Endothelial cell (in vitro differentiated cells): Measurements from ENCODE around the gene STARD7. TPM values are rescaled to one million over a fixed set of nuclear protein-coding genes. Genes with fewer than 3 reads are reported as not detected.
"Not testable (repeated sequence)": the region's sequence is repeated elsewhere in the genome, so short reads cannot be mapped to it uniquely, and the experiment has no call there.

ENCODE experiments used
- DNase-seq: peaks from one replicate; pipeline ENCODE4 v3.0.0; 2021; ENCODE audit warnings: low spot score
- H3K27ac Mint-ChIP-seq: one replicate; pipeline ENCODE4 v1.8.0; 2021; ENCODE audit warnings: mixed read lengths, inconsistent platforms; ENCODE audit not compliant: unreplicated experiment
- H3K27me3 Mint-ChIP-seq: one replicate; pipeline ENCODE4 v1.8.0; 2021; ENCODE audit warnings: mild to moderate bottlenecking, moderate library complexity, mixed read lengths, inconsistent platforms; ENCODE audit not compliant: unreplicated experiment
- H3K36me3 Mint-ChIP-seq: one replicate; pipeline ENCODE4 v1.8.0; 2021; ENCODE audit warnings: mild to moderate bottlenecking, low read depth, mixed read lengths, inconsistent platforms; ENCODE audit not compliant: unreplicated experiment
- H3K4me1 Mint-ChIP-seq: one replicate; pipeline ENCODE4 v1.8.0; 2021; ENCODE audit warnings: mild to moderate bottlenecking, mixed read lengths, inconsistent platforms; ENCODE audit not compliant: unreplicated experiment
- H3K4me3 Mint-ChIP-seq: one replicate; pipeline ENCODE4 v1.8.0; 2021; ENCODE audit warnings: mild to moderate bottlenecking, mixed read lengths, inconsistent platforms; ENCODE audit not compliant: unreplicated experiment
- H3K9me3 Mint-ChIP-seq: one replicate; pipeline ENCODE4 v1.8.0; 2021; ENCODE audit warnings: mixed read lengths, inconsistent platforms; ENCODE audit not compliant: unreplicated experiment
- total RNA-seq: library from RNA; stranded (reverse); fragmentation: NEBNext Ultra II Directional; extraction: Animal tissue kit (Norgen Biotek cat#: 25700); gene quantifications from one replicate; pipeline ENCODE4 v1.2.1, GENCODE V29; 2021; ENCODE audit not compliant: unreplicated experiment
- TF ChIP-seq, protein P1 (sequence below): fragments of 200-600 bp; sonication (generic); IDR thresholded peaks from one replicate; pipeline ENCODE4 v1.5.0; 2021; ENCODE audit warnings: antibody characterized with exemption; ENCODE audit not compliant: unreplicated experiment

STARD7 gene
- total RNA-seq, 1 donor from 2014 or later, result 83.4 TPM

GRCh38 chr2:96236882-96237281 is 28.3 kb upstream of the STARD7 start:
- H3K9me3 Mint-ChIP-seq, result no peaks in the 10 kb centered on the region
- H3K27me3 Mint-ChIP-seq, result peaks cover 3% of the 10 kb centered on the region
- no peak overlapping the region for H3K4me3 Mint-ChIP-seq
- H3K4me1 Mint-ChIP-seq, result no peaks in the 10 kb centered on the region
- TF ChIP-seq, protein P1, sequence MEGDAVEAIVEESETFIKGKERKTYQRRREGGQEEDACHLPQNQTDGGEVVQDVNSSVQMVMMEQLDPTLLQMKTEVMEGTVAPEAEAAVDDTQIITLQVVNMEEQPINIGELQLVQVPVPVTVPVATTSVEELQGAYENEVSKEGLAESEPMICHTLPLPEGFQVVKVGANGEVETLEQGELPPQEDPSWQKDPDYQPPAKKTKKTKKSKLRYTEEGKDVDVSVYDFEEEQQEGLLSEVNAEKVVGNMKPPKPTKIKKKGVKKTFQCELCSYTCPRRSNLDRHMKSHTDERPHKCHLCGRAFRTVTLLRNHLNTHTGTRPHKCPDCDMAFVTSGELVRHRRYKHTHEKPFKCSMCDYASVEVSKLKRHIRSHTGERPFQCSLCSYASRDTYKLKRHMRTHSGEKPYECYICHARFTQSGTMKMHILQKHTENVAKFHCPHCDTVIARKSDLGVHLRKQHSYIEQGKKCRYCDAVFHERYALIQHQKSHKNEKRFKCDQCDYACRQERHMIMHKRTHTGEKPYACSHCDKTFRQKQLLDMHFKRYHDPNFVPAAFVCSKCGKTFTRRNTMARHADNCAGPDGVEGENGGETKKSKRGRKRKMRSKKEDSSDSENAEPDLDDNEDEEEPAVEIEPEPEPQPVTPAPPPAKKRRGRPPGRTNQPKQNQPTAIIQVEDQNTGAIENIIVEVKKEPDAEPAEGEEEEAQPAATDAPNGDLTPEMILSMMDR, result no peak
- H3K27ac Mint-ChIP-seq, result no peak overlapping the region
- peaks cover 4% of the 10 kb centered on the region for H3K36me3 Mint-ChIP-seq
- no peak for DNase-seq

DNA sequence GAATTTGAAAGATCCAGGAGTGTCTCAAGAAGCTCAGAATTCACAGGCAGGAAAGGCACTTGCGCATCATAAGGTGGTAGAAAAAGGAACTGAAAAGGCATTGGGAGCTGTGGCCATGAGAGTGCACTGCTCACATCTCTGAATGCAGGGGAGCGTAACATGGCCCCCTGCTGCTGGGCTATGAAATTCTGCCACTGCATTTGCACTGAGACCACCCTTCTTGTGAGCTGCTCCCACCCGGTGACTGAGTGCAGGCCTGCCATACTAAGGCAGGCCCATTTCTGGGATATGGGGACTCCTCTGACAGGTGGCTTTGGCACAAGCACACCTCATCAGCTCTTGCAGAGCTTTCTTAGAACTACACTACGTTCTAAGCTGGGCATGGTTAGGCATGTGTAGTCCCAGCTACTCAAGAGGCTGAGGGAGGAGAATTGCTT is 25.3 kb upstream of the STARD7 start:
- no peaks in the 10 kb centered on the region for H3K9me3 Mint-ChIP-seq
- no peak overlapping the region for H3K27ac Mint-ChIP-seq
- no peak for DNase-seq
- no peaks in the 10 kb centered on the region for H3K4me1 Mint-ChIP-seq
- no peaks in the 10 kb centered on the region for H3K36me3 Mint-ChIP-seq
- TF ChIP-seq, protein P1, result no peak
- H3K27me3 Mint-ChIP-seq, result no peaks in the 10 kb centered on the region
- H3K4me3 Mint-ChIP-seq, result no peak overlapping the region

DNA sequence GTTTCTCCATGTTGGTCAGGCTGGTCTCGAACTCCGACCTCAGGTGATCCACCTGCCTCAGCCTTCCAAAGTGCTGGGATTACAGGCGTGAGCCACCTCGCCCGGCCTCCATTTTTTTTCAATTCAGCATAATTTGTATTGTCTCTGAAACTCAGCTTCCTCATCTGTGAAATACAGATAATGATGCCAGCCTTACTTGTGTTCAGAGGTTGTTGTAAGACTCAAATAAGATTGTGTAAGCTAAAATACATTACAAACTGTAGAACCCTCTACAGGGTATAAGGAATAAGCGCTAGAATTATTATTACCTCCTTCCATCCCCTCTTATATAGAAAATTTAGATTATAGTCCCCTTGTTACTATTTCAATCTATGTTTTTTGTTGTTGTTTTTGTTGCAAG is 24.8 kb upstream of the STARD7 start:
- TF ChIP-seq, protein P1, result no peak
- no peak overlapping the region for H3K4me3 Mint-ChIP-seq
- H3K36me3 Mint-ChIP-seq, result no peaks in the 10 kb centered on the region
- no peaks in the 10 kb centered on the region for H3K4me1 Mint-ChIP-seq
- no peaks in the 10 kb centered on the region for H3K9me3 Mint-ChIP-seq
- no peak for DNase-seq
- no peak overlapping the region for H3K27ac Mint-ChIP-seq
- no peaks in the 10 kb centered on the region for H3K27me3 Mint-ChIP-seq

DNA sequence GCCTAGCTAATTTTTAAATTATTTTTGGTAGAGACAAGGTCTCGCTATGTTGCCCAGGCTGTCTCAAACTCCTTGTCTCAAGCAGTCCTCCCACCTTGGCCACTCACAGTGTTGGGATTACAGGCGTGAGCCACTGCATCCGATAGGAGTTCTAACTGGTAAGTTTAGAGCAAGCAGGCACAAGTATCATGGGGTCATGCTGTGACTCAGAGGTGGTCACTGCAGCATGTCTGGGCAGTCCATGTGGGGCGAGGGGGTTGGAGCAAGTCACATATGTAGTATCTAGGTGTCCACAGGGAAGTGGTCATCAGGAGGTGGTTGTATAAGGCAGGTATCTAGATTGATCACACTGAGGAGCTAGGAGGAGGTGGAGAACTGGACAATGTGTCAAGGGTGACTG is 22.7 kb upstream of the STARD7 start:
- Mint-ChIP-seq H3K4me3 (no peak overlapping the region), H3K4me1 (no peaks in the 10 kb centered on the region), H3K27ac (no peak overlapping the region), H3K36me3 (no peaks in the 10 kb centered on the region), H3K9me3 (no peaks in the 10 kb centered on the region), H3K27me3 (no peaks in the 10 kb centered on the region)
- TF ChIP-seq, protein P1, result no peak
- no peak for DNase-seq

- H3K9me3 Mint-ChIP-seq, result no peaks in the 10 kb centered on the region
- H3K36me3 Mint-ChIP-seq, result no peaks in the 10 kb centered on the region
- peaks cover 5% of the 10 kb centered on the region for H3K4me1 Mint-ChIP-seq
- H3K27ac Mint-ChIP-seq, result no peak overlapping the region
- DNase-seq, result no peak
- TF ChIP-seq, protein P1, result no peak
- no peaks in the 10 kb centered on the region for H3K27me3 Mint-ChIP-seq
- no peak overlapping the region for H3K4me3 Mint-ChIP-seq
These were observed 16.4 kb upstream of the STARD7 start for GRCh38 chr2:96225016-96225533.

DNA sequence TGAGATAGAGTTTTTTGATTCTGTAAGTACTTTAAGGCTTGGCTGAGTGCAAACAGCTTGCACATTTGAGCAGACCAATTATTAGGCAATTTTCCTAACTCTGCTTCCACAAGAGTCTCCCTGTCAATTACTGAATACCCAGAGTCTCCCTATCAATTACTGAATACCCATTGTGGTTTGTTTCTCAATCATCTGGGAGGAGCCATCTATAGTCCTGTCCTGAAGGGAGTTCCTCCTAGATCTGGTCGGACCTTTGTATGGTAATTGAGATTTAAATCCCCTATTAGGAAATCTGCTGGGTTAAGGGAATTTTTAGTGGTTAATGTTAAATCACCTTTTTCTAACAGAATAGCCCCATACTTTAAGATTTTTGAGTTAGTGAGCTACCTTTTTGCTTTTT is 12.5 kb upstream of the STARD7 start:
- peaks cover 10% of the 10 kb centered on the region for H3K4me1 Mint-ChIP-seq
- H3K4me3 Mint-ChIP-seq, H3K27ac Mint-ChIP-seq, H3K9me3 Mint-ChIP-seq, H3K27me3 Mint-ChIP-seq, H3K36me3 Mint-ChIP-seq, DNase-seq: not testable (repeated sequence)

DNA sequence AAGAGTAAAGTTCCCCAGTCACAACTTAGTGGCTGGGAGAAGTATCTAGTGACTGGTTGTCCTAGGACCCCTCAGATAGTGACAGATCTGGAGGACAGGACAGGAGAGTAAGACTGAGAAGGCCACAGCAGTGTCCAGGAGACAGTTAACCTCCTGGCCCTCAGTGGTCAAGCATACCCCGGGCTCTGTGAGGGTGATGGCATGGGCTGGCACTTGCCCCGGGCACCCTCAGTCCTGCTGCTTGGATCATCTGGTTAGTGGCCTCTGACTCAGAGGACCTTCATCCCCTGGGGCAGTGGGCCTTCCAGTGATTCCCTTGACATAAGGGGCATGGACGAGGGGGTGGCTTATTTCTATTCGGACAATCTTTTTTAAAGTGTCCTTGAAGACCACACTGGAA is 11.3 kb upstream of the STARD7 start:
- not testable (repeated sequence) for H3K27ac Mint-ChIP-seq

More for the DNA sequence above, 11.3 kb upstream of the STARD7 start:
- peaks cover 10% of the 10 kb centered on the region for H3K4me1 Mint-ChIP-seq
- not testable (repeated sequence) for H3K4me3 Mint-ChIP-seq, H3K27me3 Mint-ChIP-seq, DNase-seq, H3K36me3 Mint-ChIP-seq, H3K9me3 Mint-ChIP-seq
